ENCODE data around the gene EZR. TPM values are rescaled to one million over a fixed set of nuclear protein-coding genes. Genes with fewer than 3 reads are reported as not detected.
A peak's percentile ranks its signal among the peaks of the same experiment; 100 is the strongest.
"Not testable (repeated sequence)": the region's sequence is repeated elsewhere in the genome, so short reads cannot be mapped to it uniquely, and the experiment has no call there.

EZR gene
- total RNA-seq, 2 donors from 2014 or later, result 76.8 to 103 TPM

- 65 to 70% methylated on average over 7 of the region's 7 CpGs for WGBS, 2 donors
- Histone ChIP-seq H3K4me1 (peaks cover 13% of the 10 kb centered on the region), H3K36me3 (replicated peaks in 1 of 2; ENCODE audit: insufficient read depth in 1 of 2, low read depth in 2 of 2) (no peaks in the 10 kb centered on the region), H3K9me3 (no peaks in the 10 kb centered on the region), H3K4me3 (no peak overlapping the region), H3K27ac (no peak overlapping the region), H3K27me3 (no peaks in the 10 kb centered on the region)
- TF ChIP-seq POLR2A (IDR thresholded peaks at IDR 0.05) (no peak), CTCF (IDR thresholded peaks at IDR 0.05) (no peak)
- intact Hi-C loops (cut with DNase I), result no loop called here
- ATAC-seq, result no peak
- no peak for DNase-seq
Measured at GRCh38 chr6:158828807-158829206, 9.6 kb upstream of the EZR start.

DNA sequence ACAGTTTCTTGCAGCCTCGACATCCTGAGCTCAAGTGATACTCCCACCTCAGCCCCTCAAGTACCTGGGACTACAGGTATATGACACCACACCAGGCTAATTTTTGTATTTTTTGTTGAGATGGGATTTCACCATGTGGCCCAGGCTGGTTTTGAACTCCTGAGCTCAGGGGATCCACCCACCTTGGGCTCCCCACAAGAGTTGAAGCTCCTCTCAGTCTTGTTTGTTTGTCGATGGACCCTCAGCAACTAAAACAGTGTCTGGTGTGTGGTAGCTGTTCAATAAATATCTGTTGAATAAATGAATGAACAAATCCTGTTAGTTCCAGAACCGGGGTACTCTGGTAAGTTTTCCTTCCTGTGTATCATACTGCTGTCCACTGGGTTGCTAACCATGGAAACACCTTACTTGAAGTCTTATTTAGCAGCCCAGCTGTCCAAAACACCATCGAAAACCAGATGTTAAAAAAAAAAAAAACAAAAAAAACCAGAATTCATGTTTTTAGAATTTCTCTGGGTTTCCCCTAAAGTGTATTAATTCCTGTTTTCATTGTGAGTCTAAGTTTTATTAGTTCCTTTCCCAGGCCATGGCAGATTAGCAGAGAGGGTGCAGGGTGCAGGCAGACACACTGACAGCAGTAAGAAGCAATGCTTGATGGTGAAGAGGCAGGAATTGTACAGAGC is 7.8 kb upstream of the EZR start:
- no peak overlapping the region for H3K4me3 ChIP-seq
- intact Hi-C loops (cut with DNase I), result no loop called here

GRCh38 chr6:158825951-158826306 is 6.8 kb upstream of the EZR start:
- H3K4me3 ChIP-seq, result no peak overlapping the region
- peak overlapping the region in 1 of 4 donors; percentile 50 for H3K27ac ChIP-seq
- TF ChIP-seq CTCF (IDR thresholded peaks at IDR 0.05) (no peak), POLR2A (IDR thresholded peaks at IDR 0.05) (no peak)
- DNase-seq (peak in 2 of 4 donors; percentile 45 to 61), ATAC-seq (peak; percentile 63)
- no peaks in the 10 kb centered on the region for H3K9me3 ChIP-seq
- no peaks in the 10 kb centered on the region for H3K36me3 ChIP-seq (replicated peaks in 1 of 2; ENCODE audit: insufficient read depth in 1 of 2, low read depth in 2 of 2)
- WGBS, 2 donors, result 26 to 30% methylated on average over 9 of the region's 9 CpGs
- H3K4me1 ChIP-seq, result peaks cover 13% of the 10 kb centered on the region
- intact Hi-C loops (cut with DNase I), result no loop called here
- no peaks in the 10 kb centered on the region for H3K27me3 ChIP-seq

More for the DNA sequence above, 7.8 kb upstream of the EZR start:
- TF ChIP-seq POLR2A (IDR thresholded peaks at IDR 0.05) (no peak), CTCF (IDR thresholded peaks at IDR 0.05) (no peak)
- H3K4me1 ChIP-seq, result peaks cover 13% of the 10 kb centered on the region
- no peaks in the 10 kb centered on the region for H3K27me3 ChIP-seq
- H3K36me3 ChIP-seq (replicated peaks in 1 of 2; ENCODE audit: insufficient read depth in 1 of 2, low read depth in 2 of 2), result no peaks in the 10 kb centered on the region
- ATAC-seq (no peak), DNase-seq (peak in 1 of 4 donors; percentile 2)
- 81 to 90% methylated on average over 4 of the region's 4 CpGs for WGBS, 2 donors
- no peaks in the 10 kb centered on the region for H3K9me3 ChIP-seq
- no peak overlapping the region for H3K27ac ChIP-seq

DNA sequence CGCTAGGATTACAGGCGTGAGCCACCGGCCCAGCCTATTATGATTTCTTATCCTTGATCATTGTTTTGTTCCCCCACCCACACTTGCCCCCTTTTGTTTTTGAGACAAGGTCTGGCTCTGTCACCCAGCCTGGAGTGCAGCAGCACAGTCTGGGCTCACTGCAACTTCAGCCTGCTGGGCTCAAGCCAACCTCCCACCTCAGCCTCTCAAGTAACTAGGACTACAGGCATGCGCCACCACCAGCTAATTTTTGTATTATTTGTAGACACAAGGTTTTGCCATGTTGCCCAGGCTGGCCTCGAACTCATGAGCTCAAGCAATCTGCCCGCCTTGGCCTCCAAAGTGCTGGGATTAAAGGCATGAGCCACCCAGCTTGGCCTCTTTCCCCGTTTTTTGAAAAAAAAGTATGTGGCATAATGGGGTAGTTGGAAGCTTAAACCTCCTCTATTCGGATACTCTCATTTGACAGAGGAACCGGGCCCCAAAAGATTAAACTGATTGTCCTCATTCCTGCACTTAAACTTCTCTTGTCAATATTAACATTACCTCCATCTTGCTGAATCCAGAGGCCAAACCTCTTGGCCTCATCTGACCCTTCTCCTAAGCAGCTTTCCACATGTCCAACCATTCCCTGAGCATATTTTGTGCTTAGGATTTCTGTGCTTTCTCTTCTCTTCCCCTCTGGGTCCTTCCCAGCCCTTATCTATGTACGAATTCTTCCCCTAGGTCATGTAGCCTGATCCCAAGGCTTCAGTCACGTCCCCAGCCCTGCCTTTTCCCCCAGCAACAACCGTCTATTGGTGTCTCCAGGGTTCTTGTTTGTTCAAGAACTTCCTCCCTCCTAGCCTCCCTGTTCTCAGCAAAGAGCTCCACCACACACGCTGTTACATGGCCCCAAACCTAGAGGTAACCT is 6.1 kb upstream of the EZR start:
- no peak for TF ChIP-seq POLR2A (IDR thresholded peaks at IDR 0.05)
- TF ChIP-seq CTCF (IDR thresholded peaks at IDR 0.05), result no peak
- no peaks in the 10 kb centered on the region for H3K27me3 ChIP-seq
- 71 to 72% methylated on average over 13 of the region's 13 CpGs for WGBS, 2 donors
- H3K4me1 ChIP-seq, result peaks cover 13% of the 10 kb centered on the region
- peak in 1 of 4 donors; percentile 8 for DNase-seq
- H3K4me3 ChIP-seq, result no peak overlapping the region
- ATAC-seq, result peak; percentile 29
- H3K36me3 ChIP-seq (replicated peaks in 1 of 2; ENCODE audit: insufficient read depth in 1 of 2, low read depth in 2 of 2), result no peaks in the 10 kb centered on the region
- no peaks in the 10 kb centered on the region for H3K9me3 ChIP-seq
- intact Hi-C loops (cut with DNase I), result no loop called here
- peak overlapping the region in 1 of 4 donors; percentile 50 for H3K27ac ChIP-seq

GRCh38 chr6:158823616-158824015 is 4.4 kb upstream of the EZR start:
- DNase-seq; H3K9me3 ChIP-seq; H3K27ac ChIP-seq; H3K27me3 ChIP-seq; H3K4me3 ChIP-seq; intact Hi-C loops (cut with DNase I); H3K36me3 ChIP-seq (replicated peaks in 1 of 2; ENCODE audit: insufficient read depth in 1 of 2, low read depth in 2 of 2); ATAC-seq: not testable (repeated sequence)
- H3K4me1 ChIP-seq, result peaks cover 21% of the 10 kb centered on the region
- 94 to 100% methylated on average over 4 of the region's 4 CpGs for WGBS, 2 donors
